Heart right ventricle (tissue), 16 donors: ENCODE data around the gene LAMC3. TPM values are rescaled to one million over a fixed set of nuclear protein-coding genes. Genes with fewer than 3 reads are reported as not detected.

ENCODE experiments used
- ATAC-seq, 8 donors: fragments of 200-7000 bp; cut with Tn5 transposase; one replicate each; pipeline ENCODE4 v1.9.1; 2020; ENCODE audit warnings: mild to moderate bottlenecking in 8 of 8, moderate library complexity in 8 of 8, moderate number of reproducible peaks in 1 of 8
- DNase-seq, 2 donors: peaks; one replicate each; pipeline ENCODE4 v3.0.0-alpha.2; 2020
- H3K27ac ChIP-seq, 10 donors: fragments of 200-600 bp; sonication (generic) in 2 of 10; one replicate each; pipeline versions ENCODE4 v1.5.0 to v1.8.0; 2020 to 2022; ENCODE audit warnings: mild to moderate bottlenecking in 3 of 10
- H3K27me3 ChIP-seq, 7 donors: fragments of 200-600 bp; one replicate each; pipeline ENCODE4 v1.8.0; 2021 to 2022; ENCODE audit warnings: mild to moderate bottlenecking in 2 of 7
- H3K36me3 ChIP-seq, 9 donors: fragments of 200-600 bp; sonication (generic) in 1 of 9; one replicate each; pipeline versions ENCODE4 v1.5.0 to v1.8.0; 2020 to 2022; ENCODE audit warnings: mild to moderate bottlenecking in 2 of 9
- H3K4me1 ChIP-seq, 9 donors: fragments of 200-600 bp; sonication (generic) in 1 of 9; one replicate each; pipeline versions ENCODE4 v1.5.0 to v1.8.0; 2020 to 2022; ENCODE audit warnings: mild to moderate bottlenecking in 4 of 9
- H3K4me3 ChIP-seq, 10 donors: fragments of 200-600 bp; sonication (generic) in 2 of 10; one replicate each; pipeline versions ENCODE4 v1.5.0 to v1.8.0; 2020 to 2022; ENCODE audit warnings: mild to moderate bottlenecking in 7 of 10, moderate library complexity in 2 of 10
- H3K9me3 ChIP-seq, 11 donors: fragments of 200-600 bp in 10 of 11; sonication (generic) in 2 of 11; one replicate each; pipeline versions ENCODE4 v1.5.0 to v1.8.0; 2013 to 2022; ENCODE audit warnings: mild to moderate bottlenecking in 2 of 11, control low read depth in 1 of 11, moderate library complexity in 1 of 11
- CTCF ChIP-seq, 9 donors: fragments of 200-600 bp; sonication (generic) in 2 of 9; IDR thresholded peaks; one replicate each; pipeline versions ENCODE4 v1.5.0 to v1.8.0; 2021 to 2022; ENCODE audit warnings: antibody characterized with exemption in 9 of 9, mild to moderate bottlenecking in 5 of 9, moderate library complexity in 1 of 9
- WGBS, 2 donors: extraction: QIAGEN DNeasy Blood & Tissue Kit; methylation state at CpG; one replicate each; pipeline ENCODE4 v1.1.7; 2013; ENCODE audit warnings: inconsistent platforms in 1 of 2; 5-methylcytosine and 5-hydroxymethylcytosine counted together
- intact Hi-C, 10 donors: fragments of 100-400 bp; cut with DNase I; formaldehyde crosslinking; loops; one replicate each; pipeline versions ENCODE4 v1.11.1 to v1.14.2; 2022
- polyA plus RNA-seq, 2 donors: library from polyadenylated mRNA; stranded (reverse); fragments of 200-250 nt; gene quantifications; one replicate each; pipeline ENCODE4 v1.2.3, GENCODE V29; 2013
- total RNA-seq, 10 donors: library from RNA; stranded (reverse); fragmentation: NEBNext Ultra II Directional in 3 of 10; extraction: Animal tissue kit (Norgen Biotek cat#: 25700) in 3 of 10; gene quantifications; one replicate each; pipeline versions ENCODE4 v1.2.1 to v1.2.4, GENCODE V29; 2021 to 2023
- donor health status: Arrhythmogenic right ventricular cardiomyopathy.
- donor health status: ischemic (EF 13 %, LVEDD 7.1; RV severe dilation, severe dysfunction).
- donor health status: healthy with polysubstance abuse.
- donor health status: DM: no; HTN: yes; CAD: no.
- donor health status: DM: no; HTN: no; CAD: no.
- donor health status: ischemic (EF 25% LVEDD 6.9; RV normal size, moderate dysfunction).
- donor health status: ischemic (EF 25% LVEDD 5.7; RV mildly dilated, moderate dysfunction).
- donor health status: healthy.
- donor health status: DM: yes; HTN: yes; CAD: no.
- donor health status: Ischemic cardiomyopathy.
- donor health status: ischemic (EF 35%, LVEDD 5.7; RV mildly dilated, moderate dysfunction).
- donor health status: nonischemic (EF 11% LVEDD 7.7; RV severe dilation, severe dysfunction).
- donor health status: DM: yes; HTN: yes; CAD: no.
- donor health status: PGD.
- donor health status: ischemic (EF 29% LVEDD 5.4; RV normal size, mild dysfunction).
- donor health status: nonischemic (EF 23%, LVEDD 6.1; RV moderate dilation, normal function).

The LAMC3 gene
- total and polyA plus RNA-seq, 12 donors, result 0.07 to 5.4 (median 0.30) TPM; not detected in 1

GRCh38 chr9:130982636-130983358, 26.2 kb upstream of the LAMC3 start:
- intact Hi-C loops, result no loop called here
- no peak for TF ChIP-seq CTCF (IDR thresholded peaks at IDR 0.05)
- Histone ChIP-seq H3K36me3 (no peaks in the 10 kb centered on the region), H3K27me3 (peaks cover 0 to 33% (median 0%) of the 10 kb centered on the region in 7 donors), H3K9me3 (no peaks in the 10 kb centered on the region), H3K4me1 (no peaks in the 10 kb centered on the region), H3K4me3 (no peak overlapping the region), H3K27ac (no peak overlapping the region)
- no peak for ATAC-seq
- no peak for DNase-seq
- WGBS, 2 donors, result 82 to 83% methylated on average over 25 of the region's 25 CpGs

GRCh38 chr9:130983359-130983670, 25.7 kb upstream of the LAMC3 start:
- no peaks in the 10 kb centered on the region for H3K36me3 ChIP-seq
- H3K9me3 ChIP-seq, result peaks cover 0 to 1% (median 0%) of the 10 kb centered on the region in 11 donors
- DNase-seq (no peak), ATAC-seq (no peak)
- peaks cover 0 to 33% (median 0%) of the 10 kb centered on the region in 7 donors for H3K27me3 ChIP-seq
- H3K4me3 ChIP-seq, result no peak overlapping the region
- WGBS, 2 donors, result 73 to 80% methylated on average over 6 of the region's 6 CpGs
- H3K4me1 ChIP-seq, result no peaks in the 10 kb centered on the region
- no peak for TF ChIP-seq CTCF (IDR thresholded peaks at IDR 0.05)
- no peak overlapping the region for H3K27ac ChIP-seq
- intact Hi-C loops, result no loop called here

GRCh38 chr9:130983970-130984369, 25.0 kb upstream of the LAMC3 start:
- Histone ChIP-seq H3K9me3 (peaks cover 0 to 3% (median 0%) of the 10 kb centered on the region in 11 donors), H3K4me3 (no peak overlapping the region), H3K27me3 (peaks cover 0 to 29% (median 0%) of the 10 kb centered on the region in 7 donors), H3K27ac (no peak overlapping the region), H3K4me1 (no peaks in the 10 kb centered on the region), H3K36me3 (no peaks in the 10 kb centered on the region)
- intact Hi-C loops, result no loop called here
- ATAC-seq (no peak), DNase-seq (no peak)
- no peak for TF ChIP-seq CTCF (IDR thresholded peaks at IDR 0.05)
- 87 to 88% methylated on average over 11 of the region's 11 CpGs for WGBS, 2 donors

- H3K27ac ChIP-seq, result no peak overlapping the region
- peaks cover 0 to 3% (median 0%) of the 10 kb centered on the region in 11 donors for H3K9me3 ChIP-seq
- no peaks in the 10 kb centered on the region for H3K36me3 ChIP-seq
- intact Hi-C loops, result no loop called here
- no peak for DNase-seq
- H3K27me3 ChIP-seq, result peaks cover 0 to 26% (median 0%) of the 10 kb centered on the region in 7 donors
- WGBS, 2 donors, result 85 to 90% methylated on average over 8 of the region's 8 CpGs
- no peak for ATAC-seq
- H3K4me3 ChIP-seq, result no peak overlapping the region
- no peaks in the 10 kb centered on the region for H3K4me1 ChIP-seq
- TF ChIP-seq CTCF (IDR thresholded peaks at IDR 0.05), result no peak
These were observed 24.5 kb upstream of the LAMC3 start for GRCh38 chr9:130984521-130984920.
